Breast epithelium (tissue), 3 donors: ENCODE data around the gene NPR2.

Source experiments
- CTCF ChIP-seq, 3 donors: fragments of 450-650 bp; IDR thresholded peaks; one replicate each; pipeline ENCODE4 v1.5.1; 2016 to 2017; ENCODE audit warnings: antibody characterized with exemption in 3 of 3, mild to moderate bottlenecking in 3 of 3, moderate library complexity in 3 of 3
- POLR2A ChIP-seq: fragments of 450-650 bp; IDR thresholded peaks from one replicate; pipeline ENCODE4 v1.6.1; 2016; ENCODE audit warnings: antibody characterized with exemption, mild to moderate bottlenecking, moderate library complexity
- POLR2AphosphoS5 ChIP-seq, 3 donors: sonication (generic); formaldehyde crosslinking; IDR thresholded peaks; one replicate each; pipeline ENCODE4 v1.6.1; 2017; ENCODE audit warnings: antibody characterized with exemption in 3 of 3

- TF ChIP-seq CTCF (IDR thresholded peaks at IDR 0.05) (no peak), POLR2A (no peak), POLR2AphosphoS5 (IDR thresholded peaks at IDR 0.05) (no peak)
These were observed 32.8 kb upstream of the NPR2 start for GRCh38 chr9:35758475-35759050.
